C4-2B (cell line): ENCODE data around the gene SLC1A4.
"Not testable (repeated sequence)": the region's sequence is repeated elsewhere in the genome, so short reads cannot be mapped to it uniquely, and the experiment has no call there.

Experiments
- H3K27ac ChIP-seq: fragments of 450-650 bp; 2 replicates; pipeline ENCODE4 v1.5.1; 2017
- ZFX ChIP-seq: fragments of 450-650 bp; IDR thresholded peaks from 2 replicates; pipeline ENCODE4 v1.6.1; 2017
- TF ChIP-seq, protein P1 (sequence below): fragments of 450-650 bp; conservative IDR thresholded peaks from 2 replicates; pipeline ENCODE4 v1.5.1; 2017; ENCODE audit warnings: mild to moderate bottlenecking

Gene SLC1A4

GRCh38 chr2:64992990-64993389 lies 3.8 kb downstream of the SLC1A4 start:
- TF ChIP-seq, protein P1, sequence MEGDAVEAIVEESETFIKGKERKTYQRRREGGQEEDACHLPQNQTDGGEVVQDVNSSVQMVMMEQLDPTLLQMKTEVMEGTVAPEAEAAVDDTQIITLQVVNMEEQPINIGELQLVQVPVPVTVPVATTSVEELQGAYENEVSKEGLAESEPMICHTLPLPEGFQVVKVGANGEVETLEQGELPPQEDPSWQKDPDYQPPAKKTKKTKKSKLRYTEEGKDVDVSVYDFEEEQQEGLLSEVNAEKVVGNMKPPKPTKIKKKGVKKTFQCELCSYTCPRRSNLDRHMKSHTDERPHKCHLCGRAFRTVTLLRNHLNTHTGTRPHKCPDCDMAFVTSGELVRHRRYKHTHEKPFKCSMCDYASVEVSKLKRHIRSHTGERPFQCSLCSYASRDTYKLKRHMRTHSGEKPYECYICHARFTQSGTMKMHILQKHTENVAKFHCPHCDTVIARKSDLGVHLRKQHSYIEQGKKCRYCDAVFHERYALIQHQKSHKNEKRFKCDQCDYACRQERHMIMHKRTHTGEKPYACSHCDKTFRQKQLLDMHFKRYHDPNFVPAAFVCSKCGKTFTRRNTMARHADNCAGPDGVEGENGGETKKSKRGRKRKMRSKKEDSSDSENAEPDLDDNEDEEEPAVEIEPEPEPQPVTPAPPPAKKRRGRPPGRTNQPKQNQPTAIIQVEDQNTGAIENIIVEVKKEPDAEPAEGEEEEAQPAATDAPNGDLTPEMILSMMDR = no peak
- no peak for TF ChIP-seq ZFX
- H3K27ac ChIP-seq = no peak overlapping the region

DNA sequence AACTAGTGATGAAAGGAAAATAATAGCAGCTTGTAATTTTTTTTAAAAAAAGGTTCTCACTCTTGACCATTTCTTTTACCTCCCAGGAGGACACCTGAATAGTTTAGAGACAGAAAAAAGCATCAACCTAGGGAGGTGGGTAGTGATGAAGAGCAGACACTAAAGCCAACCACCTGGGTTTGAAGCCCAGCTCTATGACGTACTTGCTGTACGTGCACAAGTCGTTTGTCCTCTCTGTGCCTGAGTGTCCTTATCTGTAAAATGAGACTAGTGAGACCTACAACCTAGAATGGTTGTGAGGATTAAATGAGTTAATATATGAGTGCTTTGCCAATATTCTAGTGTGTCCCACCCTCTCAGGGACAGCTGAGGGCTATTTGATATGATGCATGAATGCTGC lies 5.8 kb downstream of the SLC1A4 start:
- no peak overlapping the region for H3K27ac ChIP-seq
- TF ChIP-seq, protein P1 = no peak
- no peak for TF ChIP-seq ZFX

DNA sequence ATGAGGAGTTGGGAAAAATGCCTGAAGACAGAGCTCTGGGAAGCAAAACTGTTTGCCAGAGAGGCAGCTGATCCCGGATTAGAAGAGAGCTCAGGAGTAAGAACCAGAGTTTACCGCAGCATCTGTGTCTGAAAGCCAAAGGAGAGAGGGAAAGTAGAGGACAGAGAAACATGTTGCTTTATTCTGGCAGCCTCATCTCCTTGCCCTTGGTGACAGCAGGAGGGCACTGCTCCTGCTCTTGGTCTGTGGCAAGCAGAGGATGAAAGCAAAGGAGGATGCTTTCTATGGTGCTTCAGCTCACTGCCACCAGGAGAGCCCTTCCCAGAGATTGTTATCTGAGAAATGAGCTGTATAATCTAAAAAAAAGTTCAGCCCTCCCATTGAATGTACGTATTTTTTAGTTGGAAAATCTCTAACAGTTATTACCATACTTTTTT lies 7.7 kb downstream of the SLC1A4 start:
- no peak overlapping the region for H3K27ac ChIP-seq
- TF ChIP-seq, protein P1 = no peak
- no peak for TF ChIP-seq ZFX

DNA sequence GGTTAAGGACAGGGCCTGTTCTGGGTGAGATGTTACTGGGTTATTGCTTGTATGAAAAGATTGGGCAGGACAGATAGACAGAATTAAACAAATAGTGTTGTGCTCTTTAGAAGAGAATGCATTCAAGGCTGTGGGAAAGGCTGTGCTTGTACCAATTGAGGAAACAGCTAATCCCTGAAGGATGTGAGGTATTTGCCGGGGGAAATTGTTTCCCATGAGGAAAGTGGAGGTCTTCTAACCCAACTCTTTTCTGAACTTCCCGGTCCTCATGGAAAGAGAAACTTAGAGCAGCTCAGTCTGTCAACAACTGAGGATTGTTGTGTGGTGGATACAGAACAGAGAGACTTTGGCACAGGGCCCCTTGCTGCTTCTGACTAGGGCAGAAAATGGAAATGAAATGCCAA lies 9.5 kb downstream of the SLC1A4 start:
- no peak overlapping the region for H3K27ac ChIP-seq
- TF ChIP-seq, protein P1 = no peak
- no peak for TF ChIP-seq ZFX

GRCh38 chr2:64999754-65000153 lies 10.6 kb downstream of the SLC1A4 start:
- H3K27ac ChIP-seq = no peak overlapping the region
- TF ChIP-seq ZFX = no peak
- TF ChIP-seq, protein P1 = no peak

GRCh38 chr2:65000644-65001043 lies 11.4 kb downstream of the SLC1A4 start:
- TF ChIP-seq, protein P1 = no peak
- TF ChIP-seq ZFX = no peak
- no peak overlapping the region for H3K27ac ChIP-seq

DNA sequence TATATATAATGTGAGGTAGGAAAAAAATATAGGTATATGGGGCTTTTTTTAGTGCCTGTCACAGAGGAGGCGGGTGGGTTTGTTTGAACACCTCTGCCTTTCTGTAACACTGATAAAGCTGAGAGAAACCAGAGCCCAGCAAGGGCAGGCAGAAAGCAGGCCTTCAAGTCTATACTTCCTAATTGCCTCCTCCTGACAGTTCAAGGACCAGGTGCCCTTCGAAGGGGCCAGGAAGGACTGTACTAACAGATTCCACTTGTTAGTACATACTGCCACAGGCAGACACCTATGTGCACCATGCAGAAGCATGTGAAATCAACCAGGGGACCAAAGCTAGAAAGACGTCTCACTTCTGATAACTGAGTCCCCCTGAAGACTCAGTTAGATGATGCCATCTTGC lies 13.8 kb downstream of the SLC1A4 start:
- TF ChIP-seq, protein P1 = no peak
- TF ChIP-seq ZFX = no peak
- H3K27ac ChIP-seq = no peak overlapping the region

GRCh38 chr2:65004232-65004631 lies 15.0 kb downstream of the SLC1A4 start:
- not testable (repeated sequence) for H3K27ac ChIP-seq
